Purkinje cell (primary cell): Measurements from ENCODE around the gene TMEM9. TPM values are rescaled to one million over a fixed set of nuclear protein-coding genes. Genes with fewer than 3 reads are reported as not detected.

Experiments
- polyA plus RNA-seq: library from polyadenylated mRNA; unstranded; fragments of >200 nt; fragmentation: Nextera tagmentation; gene quantifications from 2 replicates; pipeline ENCODE4 v1.2.1, GENCODE V29; 2014

TMEM9 gene
- polyA plus RNA-seq, result 104 and 126 TPM in 2 replicates

GRCh38 chr1:201154389-201155165 lies at the start of gene TMEM9:
Gene TMEM9, minus strand, starts transcription at chr1:201154474. Its CDS starts 551 bp downstream, at chr1:201153923.

GRCh38 chr1:201190624-201191051 lies 36.4 kb upstream of the TMEM9 start, which contains the start of gene IGFN1:
Gene IGFN1, plus strand, starts transcription at chr1:201190824. Its CDS starts 2,470 bp downstream, at chr1:201193294.

GRCh38 chr1:201126832-201127754 lies 27.2 kb downstream of the TMEM9 start, which contains the start of gene ASCL5:
Gene ASCL5, minus strand, starts transcription at chr1:201127184. Its CDS starts 11,812 bp downstream, at chr1:201115372.

GRCh38 chr1:201112173-201112731 lies 42.0 kb downstream of the TMEM9 start, which contains the start of gene CACNA1S:
Gene CACNA1S, minus strand, starts transcription at chr1:201112426. Its CDS starts 87 bp downstream, at chr1:201112339.

Other genes starting within 250 kb of the TMEM9 start
- gene KIF21B, start 130.8 kb downstream of the TMEM9 start, polyA plus RNA-seq, result 0.45 and 1.4 TPM in 2 replicates
- gene CACNA1S, start 42.0 kb downstream of the TMEM9 start, polyA plus RNA-seq, result not detected in 2 replicates
- 0.73 TPM in 1 of 2 replicates, not detected in the other for gene ASCL5, start 27.3 kb downstream of the TMEM9 start, polyA plus RNA-seq
- gene IGFN1, start 36.4 kb upstream of the TMEM9 start, polyA plus RNA-seq, result 0.11 TPM in 1 of 2 replicates, not detected in the other
- not detected in 2 replicates for gene PKP1, start 129.0 kb upstream of the TMEM9 start, polyA plus RNA-seq
- gene TNNT2, start 223.2 kb upstream of the TMEM9 start, polyA plus RNA-seq, result not detected in 2 replicates
- not detected in 2 replicates for gene LAD1, start 244.8 kb upstream of the TMEM9 start, polyA plus RNA-seq